Measurements from ENCODE around the gene NFIB. TPM values are rescaled to one million over a fixed set of nuclear protein-coding genes. Genes with fewer than 3 reads are reported as not detected.

The NFIB gene
- total and polyA plus RNA-seq, 2 of the 8 experiments (the other 6 are each of a cell fraction or from before 2014, with no cell fraction given) = 2.6 to 13.1 TPM

- ChIA-PET CTCF (ENCODE audit: partially characterized antibody) (interaction anchor here (0.9 to 2.2 kb wide), 6 partner anchors 10 to 492 kb away, joined by 3 to 6 read pairs (median 4); no protein-coding TSS in a partner anchor), POLR2A (ENCODE audit: partially characterized antibody) (no interaction called here)
- Histone ChIP-seq H4K20me1 (replicated peaks in 1 of 2; ENCODE audit: control insufficient read depth in 1 of 2, insufficient read depth in 2 of 2, low read length in 2 of 2) (no peaks in the 10 kb centered on the region), H3K4ac (replicated peaks; ENCODE audit: insufficient read length, low read depth, low read length) (no peak overlapping the region), H3K79me1 (ENCODE audit: low read depth, low read length) (no peaks in the 10 kb centered on the region; the same call in 1 of the 2 replicates), H4K5ac (ENCODE audit: insufficient read length, low read depth, low read length) (no peak overlapping the region), H3K14ac (ENCODE audit: insufficient read length) (no peak overlapping the region), H3K4me2 (ENCODE audit: insufficient read depth in 1 of 2, low read depth in 2 of 2, low read length in 2 of 2) (no peak overlapping the region), H3K9me3 (ENCODE audit: insufficient read depth in 2 of 2, low read depth in 1 of 2, low read length in 1 of 2) (no peaks in the 10 kb centered on the region), H3K23me2 (ENCODE audit: low read depth, low read length) (peaks cover 3% of the 10 kb centered on the region; the same call in 1 of the 2 replicates), H2AFZ (ENCODE audit: low read length) (no peak overlapping the region), H3K27me3 (replicated peaks in 1 of 4; ENCODE audit: control insufficient read depth in 3 of 4, extremely low read depth in 1 of 4, insufficient read depth in 3 of 4, low read length in 3 of 4) (no peaks in the 10 kb centered on the region), H3K23ac (ENCODE audit: insufficient read length) (no peak overlapping the region), H2BK15ac (ENCODE audit: low read length) (no peak overlapping the region), H4K8ac (ENCODE audit: extremely low read depth, insufficient read depth, low read length) (no peak overlapping the region), H3K56ac (replicated peaks; ENCODE audit: insufficient read length, low read depth, low read length) (no peak overlapping the region), H3K9ac (replicated peaks in 1 of 4; ENCODE audit: extremely low read depth in 1 of 4, low read depth in 3 of 4, low read length in 3 of 4) (no peak overlapping the region), H3K18ac (ENCODE audit: extremely low read depth, low read length) (no peak overlapping the region), H3K79me2 (ENCODE audit: control insufficient read depth in 1 of 2, insufficient read depth in 2 of 2, low read length in 2 of 2) (0 out of 4 replicates have a peak, but pooled peaks cover 0 to 6% of the 10 kb centered on the region in 2 experiments), H3K36me3 (ENCODE audit: control insufficient read depth in 2 of 4, insufficient read depth in 4 of 4, low read length in 3 of 4) (no peaks in the 10 kb centered on the region), H3K27ac (ENCODE audit: low read depth, low read length) (no peak overlapping the region), H3K4me3 (ENCODE audit: extremely low read depth in 1 of 4, insufficient read depth in 2 of 4, low read depth in 3 of 4, low read length in 4 of 4) (no peak overlapping the region), H3K4me1 (replicated peaks in 1 of 4; ENCODE audit: control insufficient read depth in 3 of 4, insufficient read depth in 4 of 4, low read length in 3 of 4) (peaks cover 6 to 27% (median 17%) of the 10 kb centered on the region in 4 experiments), H4K91ac (replicated peaks; ENCODE audit: insufficient read length, low read length) (no peak overlapping the region), H2BK20ac (ENCODE audit: low read length) (no peak overlapping the region; the same call in 1 of the 2 replicates), H2BK12ac (ENCODE audit: low read depth, low read length) (no peak overlapping the region), H2BK5ac (ENCODE audit: low read depth, low read length) (no peak overlapping the region), H2AK5ac (ENCODE audit: low read depth, low read length) (no peak overlapping the region), H2BK120ac (replicated peaks; ENCODE audit: low read depth, low read length) (no peak overlapping the region)
- DNase-seq (ENCODE audit: low read depth in 1 of 2, low spot score in 2 of 2) = no peak
- 90% methylated on average over 3 of the region's 3 CpGs; no CpG with 5 or more reads in 1 of the 2 experiments for WGBS, 2 experiments (ENCODE audit: extremely low coverage in 1 of 2, insufficient coverage in 1 of 2, insufficient read length in 1 of 2, insufficient replicate concordance in 2 of 2, low coverage in 1 of 2, low lambda C conversion rate in 2 of 2, missing lambda C conversion rate in 1 of 2)
- FAIRE-seq = no peak
- TF ChIP-seq YY1 (IDR thresholded peaks at IDR 0.05; ENCODE audit: low read depth, low read length) (no peak), JUND (IDR thresholded peaks at IDR 0.05; ENCODE audit: low read length) (no peak), SP4 (IDR thresholded peaks at IDR 0.05; ENCODE audit: low read length) (no peak), CHD2 (IDR thresholded peaks at IDR 0.05; ENCODE audit: low read length) (no peak), CEBPB (IDR thresholded peaks at IDR 0.05; ENCODE audit: low read depth, low read length) (no peak), EGR1 (IDR thresholded peaks at IDR 0.05; ENCODE audit: borderline replicate concordance, low read depth, low read length) (no peak), HDAC2 (IDR thresholded peaks at IDR 0.05; ENCODE audit: borderline replicate concordance in 1 of 2, low read depth in 2 of 2, low read length in 2 of 2) (no peak), KDM1A (IDR thresholded peaks at IDR 0.05; ENCODE audit: borderline replicate concordance, low read length) (no peak), RAD21 (IDR thresholded peaks at IDR 0.05 in 1 of 2, conservative IDR thresholded peaks at IDR 0.05 in 1 of 2; ENCODE audit: low read depth in 2 of 2, low read length in 2 of 2) (no peak), SIN3A (conservative IDR thresholded peaks at IDR 0.05 in 1 of 2, IDR thresholded peaks at IDR 0.05 in 1 of 2; ENCODE audit: low read depth in 1 of 2, low read length in 2 of 2) (no peak), CHD1 (IDR thresholded peaks at IDR 0.05; ENCODE audit: low read depth, low read length) (no peak)
- TF ChIP-seq, protein P1, sequence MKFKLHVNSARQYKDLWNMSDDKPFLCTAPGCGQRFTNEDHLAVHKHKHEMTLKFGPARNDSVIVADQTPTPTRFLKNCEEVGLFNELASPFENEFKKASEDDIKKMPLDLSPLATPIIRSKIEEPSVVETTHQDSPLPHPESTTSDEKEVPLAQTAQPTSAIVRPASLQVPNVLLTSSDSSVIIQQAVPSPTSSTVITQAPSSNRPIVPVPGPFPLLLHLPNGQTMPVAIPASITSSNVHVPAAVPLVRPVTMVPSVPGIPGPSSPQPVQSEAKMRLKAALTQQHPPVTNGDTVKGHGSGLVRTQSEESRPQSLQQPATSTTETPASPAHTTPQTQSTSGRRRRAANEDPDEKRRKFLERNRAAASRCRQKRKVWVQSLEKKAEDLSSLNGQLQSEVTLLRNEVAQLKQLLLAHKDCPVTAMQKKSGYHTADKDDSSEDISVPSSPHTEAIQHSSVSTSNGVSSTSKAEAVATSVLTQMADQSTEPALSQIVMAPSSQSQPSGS (IDR thresholded peaks at IDR 0.05; ENCODE audit: low read length) = no peak
These were observed 36.2 kb downstream of the NFIB start for GRCh38 chr9:14277761-14278160.
